ENCODE measurements around the gene TOX2.

The TOX2 gene

GRCh38 chr20:43955062-43955749 is 40.6 kb downstream of the TOX2 start:
- H3K9me2 ChIP-seq (replicated peaks; ENCODE audit: control insufficient read depth, low read length), result no peaks in the 10 kb centered on the region
- no peaks in the 10 kb centered on the region for H3F3A ChIP-seq (ENCODE audit: control insufficient read depth, insufficient read depth)
- H3K4me2 ChIP-seq (ENCODE audit: low read length), result no peak overlapping the region
- no peak overlapping the region for H3K4me3 ChIP-seq (ENCODE audit: low read length)
- no peaks in the 10 kb centered on the region for H4K20me1 ChIP-seq (ENCODE audit: control insufficient read depth, insufficient read depth, low read depth, low read length)
- no peaks in the 10 kb centered on the region for H3K36me3 ChIP-seq (ENCODE audit: control insufficient read depth, low read length)
- H3K27me3 ChIP-seq (ENCODE audit: control insufficient read depth, low read length), result no peaks in the 10 kb centered on the region; the same call in 1 of the 2 replicates
- TF ChIP-seq EZH2phosphoT487 (IDR thresholded peaks at IDR 0.05; ENCODE audit: borderline replicate concordance, low read length), result no peak
- no peak for TF ChIP-seq CTCF (IDR thresholded peaks at IDR 0.05; ENCODE audit: low read depth, low read length, poor library complexity, severe bottlenecking)
- no peak overlapping the region for H3K27ac ChIP-seq (ENCODE audit: low read depth, low read length)
- H3K4me1 ChIP-seq (ENCODE audit: control insufficient read depth, low read length), result peaks cover 3% of the 10 kb centered on the region
- no peaks in the 10 kb centered on the region for H3K9me3 ChIP-seq (ENCODE audit: control insufficient read depth, insufficient read depth, low read length)
- no peaks in the 10 kb centered on the region for H3K79me2 ChIP-seq (ENCODE audit: control insufficient read depth, low read length)

GRCh38 chr20:43955750-43956191 is 41.1 kb downstream of the TOX2 start:
- H3K4me1 ChIP-seq (ENCODE audit: control insufficient read depth, low read length), result no peaks in the 10 kb centered on the region
- no peaks in the 10 kb centered on the region for H3K9me3 ChIP-seq (ENCODE audit: control insufficient read depth, insufficient read depth, low read length)
- no peaks in the 10 kb centered on the region for H3K79me2 ChIP-seq (ENCODE audit: control insufficient read depth, low read length)
- no peaks in the 10 kb centered on the region for H3K36me3 ChIP-seq (ENCODE audit: control insufficient read depth, low read length)
- H3K4me2 ChIP-seq (ENCODE audit: low read length), result no peak overlapping the region
- no peak overlapping the region for H3K4me3 ChIP-seq (ENCODE audit: low read length)
- H3K27ac ChIP-seq (ENCODE audit: low read depth, low read length), result no peak overlapping the region
- H3K9me2 ChIP-seq (replicated peaks; ENCODE audit: control insufficient read depth, low read length), result no peaks in the 10 kb centered on the region
- no peak for TF ChIP-seq CTCF (IDR thresholded peaks at IDR 0.05; ENCODE audit: low read depth, low read length, poor library complexity, severe bottlenecking)
- TF ChIP-seq EZH2phosphoT487 (IDR thresholded peaks at IDR 0.05; ENCODE audit: borderline replicate concordance, low read length), result no peak
- no peaks in the 10 kb centered on the region; the same call in 1 of the 2 replicates for H3K27me3 ChIP-seq (ENCODE audit: control insufficient read depth, low read length)
- no peaks in the 10 kb centered on the region for H3F3A ChIP-seq (ENCODE audit: control insufficient read depth, insufficient read depth)
- no peaks in the 10 kb centered on the region for H4K20me1 ChIP-seq (ENCODE audit: control insufficient read depth, insufficient read depth, low read depth, low read length)

- no peaks in the 10 kb centered on the region for H3K9me3 ChIP-seq (ENCODE audit: control insufficient read depth, insufficient read depth, low read length)
- no peak overlapping the region for H3K27ac ChIP-seq (ENCODE audit: low read depth, low read length)
- H3K27me3 ChIP-seq (ENCODE audit: control insufficient read depth, low read length), result no peaks in the 10 kb centered on the region; the same call in 1 of the 2 replicates
- no peaks in the 10 kb centered on the region for H3K4me1 ChIP-seq (ENCODE audit: control insufficient read depth, low read length)
- H3K79me2 ChIP-seq (ENCODE audit: control insufficient read depth, low read length), result no peaks in the 10 kb centered on the region
- no peak for TF ChIP-seq EZH2phosphoT487 (IDR thresholded peaks at IDR 0.05; ENCODE audit: borderline replicate concordance, low read length)
- no peak for TF ChIP-seq CTCF (IDR thresholded peaks at IDR 0.05; ENCODE audit: low read depth, low read length, poor library complexity, severe bottlenecking)
- no peaks in the 10 kb centered on the region for H4K20me1 ChIP-seq (ENCODE audit: control insufficient read depth, insufficient read depth, low read depth, low read length)
- no peak overlapping the region for H3K4me3 ChIP-seq (ENCODE audit: low read length)
- no peaks in the 10 kb centered on the region for H3K36me3 ChIP-seq (ENCODE audit: control insufficient read depth, low read length)
- H3K4me2 ChIP-seq (ENCODE audit: low read length), result no peak overlapping the region
- no peaks in the 10 kb centered on the region for H3K9me2 ChIP-seq (replicated peaks; ENCODE audit: control insufficient read depth, low read length)
- H3F3A ChIP-seq (ENCODE audit: control insufficient read depth, insufficient read depth), result no peaks in the 10 kb centered on the region
Observed at GRCh38 chr20:43957392-43957791, 42.7 kb downstream of the TOX2 start.
